MM.1S (cell line): ENCODE data around the gene SDSL.

Experiments
- EZH2 ChIP-seq: fragments of 300-600 bp; sonication (generic); optimal IDR thresholded peaks from 2 replicates; pipeline ENCODE3; 2017; ENCODE audit warnings: low read depth, mild to moderate bottlenecking, antibody characterized with exemption, low read length, mixed read lengths
- EZH2phosphoT487 ChIP-seq: fragments of 300-600 bp; sonication (generic); IDR thresholded peaks from 2 replicates; pipeline ENCODE4 v1.6.1; 2018; ENCODE audit warnings: antibody characterized with exemption, low read length
- TF ChIP-seq, protein P1 (sequence below): fragments of 300-600 bp; sonication (generic); IDR thresholded peaks from 2 replicates; pipeline ENCODE4 v1.5.1; 2016; ENCODE audit warnings: antibody characterized with exemption, low read length, mixed read lengths

DNA sequence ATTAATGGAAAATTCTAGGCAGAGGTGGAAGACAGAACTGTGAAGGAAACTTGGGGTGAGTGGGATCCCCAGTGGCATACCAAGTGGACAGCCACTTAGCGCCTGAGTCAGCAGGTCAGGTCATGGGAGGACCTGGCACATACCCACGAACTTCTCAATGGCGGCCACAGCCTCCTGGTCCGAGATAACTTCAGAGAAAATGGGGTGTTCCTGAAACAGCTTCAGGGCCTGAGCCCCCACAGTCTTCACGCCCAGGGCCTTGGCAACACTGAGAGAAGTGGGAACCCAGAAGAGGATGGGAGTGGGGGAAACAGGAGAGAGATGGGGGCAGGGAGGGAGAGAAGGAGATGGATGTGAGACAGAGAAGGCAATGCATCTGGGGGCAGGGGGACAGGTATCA, 28.4 kb upstream of the SDSL start:
- TF ChIP-seq, protein P1, sequence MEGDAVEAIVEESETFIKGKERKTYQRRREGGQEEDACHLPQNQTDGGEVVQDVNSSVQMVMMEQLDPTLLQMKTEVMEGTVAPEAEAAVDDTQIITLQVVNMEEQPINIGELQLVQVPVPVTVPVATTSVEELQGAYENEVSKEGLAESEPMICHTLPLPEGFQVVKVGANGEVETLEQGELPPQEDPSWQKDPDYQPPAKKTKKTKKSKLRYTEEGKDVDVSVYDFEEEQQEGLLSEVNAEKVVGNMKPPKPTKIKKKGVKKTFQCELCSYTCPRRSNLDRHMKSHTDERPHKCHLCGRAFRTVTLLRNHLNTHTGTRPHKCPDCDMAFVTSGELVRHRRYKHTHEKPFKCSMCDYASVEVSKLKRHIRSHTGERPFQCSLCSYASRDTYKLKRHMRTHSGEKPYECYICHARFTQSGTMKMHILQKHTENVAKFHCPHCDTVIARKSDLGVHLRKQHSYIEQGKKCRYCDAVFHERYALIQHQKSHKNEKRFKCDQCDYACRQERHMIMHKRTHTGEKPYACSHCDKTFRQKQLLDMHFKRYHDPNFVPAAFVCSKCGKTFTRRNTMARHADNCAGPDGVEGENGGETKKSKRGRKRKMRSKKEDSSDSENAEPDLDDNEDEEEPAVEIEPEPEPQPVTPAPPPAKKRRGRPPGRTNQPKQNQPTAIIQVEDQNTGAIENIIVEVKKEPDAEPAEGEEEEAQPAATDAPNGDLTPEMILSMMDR = no peak
- no peak for TF ChIP-seq EZH2phosphoT487
- TF ChIP-seq EZH2 = no peak
